SK-N-SH treated with all-trans-retinoic acid at 6 μM for 48 hours (cell line): ENCODE results near the gene TNFRSF21.

Experiments used
- ATAC-seq: fragments of 200-7000 bp; cut with Tn5 transposase; 3 replicates; pipeline ENCODE4 v1.9.1; 2020; ENCODE audit warnings: mild to moderate bottlenecking, moderate library complexity
- ARNTL ChIP-seq: fragments of 450-650 bp; formaldehyde crosslinking; IDR thresholded peaks from 2 replicates; pipeline ENCODE4 v1.5.0; 2020; ENCODE audit warnings: low read depth, mild to moderate bottlenecking, moderate library complexity, borderline replicate concordance
- BACH2 ChIP-seq: fragments of 250-450 bp; sonication (Bioruptor Pico); IDR thresholded peaks from 2 replicates; pipeline ENCODE4 v1.9.0; 2021; ENCODE audit warnings: mild to moderate bottlenecking, borderline replicate concordance
- CSDC2 ChIP-seq: fragments of 250-450 bp; sonication (Bioruptor Pico); IDR thresholded peaks from 2 replicates; pipeline ENCODE4 v1.5.0; 2020; ENCODE audit warnings: mild to moderate bottlenecking, moderate library complexity
- CSRNP3 ChIP-seq: fragments of 250-450 bp; sonication (Bioruptor Pico); IDR thresholded peaks from 2 replicates; pipeline ENCODE4 v1.5.1; 2021; ENCODE audit warnings: mild to moderate bottlenecking, moderate library complexity
- ESRRG ChIP-seq: fragments of 250-450 bp; sonication (Bioruptor Pico); IDR thresholded peaks from 2 replicates; pipeline ENCODE4 v1.6.1; 2021; ENCODE audit warnings: mild to moderate bottlenecking
- GLIS3 ChIP-seq: fragments of 250-450 bp; sonication (Bioruptor Pico); IDR thresholded peaks from 2 replicates; pipeline ENCODE4 v1.5.0; 2020; ENCODE audit warnings: mild to moderate bottlenecking, moderate library complexity
- ISL1 ChIP-seq: fragments of 250-450 bp; sonication (Bioruptor Pico); IDR thresholded peaks from 2 replicates; pipeline ENCODE4 v2.1.2; 2022; ENCODE audit warnings: mild to moderate bottlenecking, moderate library complexity
- OSR1 ChIP-seq: fragments of 250-450 bp; sonication (Bioruptor Pico); IDR thresholded peaks from 2 replicates; pipeline ENCODE4 v1.8.0; 2022; ENCODE audit warnings: moderate library complexity, mild to moderate bottlenecking, inconsistent platforms
- PPARA ChIP-seq: fragments of 250-450 bp; sonication (Bioruptor Pico); IDR thresholded peaks from 2 replicates; pipeline ENCODE4 v1.5.0; 2020; ENCODE audit warnings: mild to moderate bottlenecking, borderline replicate concordance
- RARB ChIP-seq: fragments of 250-450 bp; sonication (Bioruptor Pico); IDR thresholded peaks from 2 replicates; pipeline ENCODE4 v1.8.0; 2021; ENCODE audit warnings: mild to moderate bottlenecking, moderate library complexity
- SNAI2 ChIP-seq: fragments of 250-450 bp; sonication (Bioruptor Pico); IDR thresholded peaks from 2 replicates; pipeline ENCODE4 v1.5.0; 2020; ENCODE audit warnings: mild to moderate bottlenecking, moderate library complexity
- TCF4 ChIP-seq: fragments of 250-450 bp; sonication (Bioruptor Pico); IDR thresholded peaks from 2 replicates; pipeline ENCODE4 v1.8.0; 2021; ENCODE audit warnings: mild to moderate bottlenecking, moderate library complexity, borderline replicate concordance
- TOX ChIP-seq: fragments of 250-450 bp; sonication (Bioruptor Pico); IDR thresholded peaks from 2 replicates; pipeline ENCODE4 v1.8.0; 2021; ENCODE audit warnings: mild to moderate bottlenecking, moderate library complexity, borderline replicate concordance
- ZFP3 ChIP-seq: fragments of 250-450 bp; sonication (Bioruptor Pico); IDR thresholded peaks from 2 replicates; pipeline ENCODE4 v1.5.0; 2020; ENCODE audit warnings: mild to moderate bottlenecking, moderate library complexity
- ZFP30 ChIP-seq: fragments of 450-650 bp; formaldehyde crosslinking; IDR thresholded peaks from 2 replicates; pipeline ENCODE4 v1.5.0; 2022; ENCODE audit warnings: mild to moderate bottlenecking, moderate library complexity
- ZNF565 ChIP-seq: fragments of 450-650 bp; formaldehyde crosslinking; conservative IDR thresholded peaks from 2 replicates; pipeline ENCODE4 v1.5.0; 2020; ENCODE audit warnings: low read depth, mild to moderate bottlenecking, moderate library complexity
- ZNF70 ChIP-seq: fragments of 450-650 bp; formaldehyde crosslinking; IDR thresholded peaks from 2 replicates; pipeline ENCODE4 v1.5.0; 2020; ENCODE audit warnings: mild to moderate bottlenecking, moderate library complexity
- ZNF8 ChIP-seq: fragments of 450-650 bp; formaldehyde crosslinking; IDR thresholded peaks from 2 replicates; pipeline ENCODE4 v1.5.0; 2020; ENCODE audit warnings: mild to moderate bottlenecking, moderate library complexity
- TF ChIP-seq, protein P1 (sequence below): fragments of 250-450 bp; sonication (Bioruptor Pico); IDR thresholded peaks from 2 replicates; pipeline ENCODE4 v1.5.1; 2020; ENCODE audit warnings: low read depth, mild to moderate bottlenecking, moderate library complexity
- TF ChIP-seq, protein P2 (sequence below): fragments of 250-450 bp; sonication (Bioruptor Pico); IDR thresholded peaks from 2 replicates; pipeline ENCODE4 v1.8.0; 2020; ENCODE audit warnings: mild to moderate bottlenecking, moderate library complexity, borderline replicate concordance
- TF ChIP-seq, protein P3 (sequence below): fragments of 250-450 bp; sonication (Bioruptor Pico); IDR thresholded peaks from 2 replicates; pipeline ENCODE4 v1.8.0; 2021; ENCODE audit warnings: low read depth, mild to moderate bottlenecking, moderate library complexity, borderline replicate concordance
- TF ChIP-seq, protein P4 (sequence below): fragments of 250-450 bp; sonication (Bioruptor Pico); IDR thresholded peaks from 2 replicates; pipeline ENCODE4 v1.5.0; 2020; ENCODE audit warnings: mild to moderate bottlenecking, moderate library complexity

Gene TNFRSF21

DNA sequence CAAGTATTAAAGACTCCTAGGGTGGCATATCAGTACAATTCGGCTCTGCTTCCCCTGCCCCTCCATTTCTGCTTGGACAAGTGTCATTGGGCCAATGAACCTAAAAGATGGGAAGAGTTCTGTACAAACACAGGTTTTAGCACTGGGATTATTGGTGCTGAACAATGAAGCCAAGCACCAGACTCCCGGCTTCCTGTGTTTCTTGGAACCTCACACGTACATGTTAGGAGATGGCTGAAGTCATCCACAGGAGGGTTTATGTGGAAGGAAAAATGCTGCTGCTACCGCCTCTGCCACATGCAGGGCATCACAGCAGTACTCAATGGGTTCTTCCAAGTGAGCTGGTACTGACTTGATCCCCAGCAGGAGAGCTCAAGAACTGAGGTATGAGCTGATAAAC is 49.7 kb downstream of the TNFRSF21 start:
- TF ChIP-seq OSR1 (CRISPR knock-in tag) (no peak), CSRNP3 (CRISPR knock-in tag) (no peak), SNAI2 (CRISPR knock-in tag) (no peak), TOX (CRISPR knock-in tag) (no peak), RARB (no peak), CSDC2 (CRISPR knock-in tag) (no peak), ESRRG (CRISPR knock-in tag) (no peak), ZNF8 (CRISPR knock-in tag) (no peak), BACH2 (CRISPR knock-in tag) (no peak), ZNF70 (no peak), ZFP3 (CRISPR knock-in tag) (no peak), ZFP30 (CRISPR knock-in tag) (no peak), GLIS3 (CRISPR knock-in tag) (no peak), TCF4 (no peak), ISL1 (CRISPR knock-in tag) (no peak), PPARA (CRISPR knock-in tag) (no peak)
- TF ChIP-seq, protein P1, sequence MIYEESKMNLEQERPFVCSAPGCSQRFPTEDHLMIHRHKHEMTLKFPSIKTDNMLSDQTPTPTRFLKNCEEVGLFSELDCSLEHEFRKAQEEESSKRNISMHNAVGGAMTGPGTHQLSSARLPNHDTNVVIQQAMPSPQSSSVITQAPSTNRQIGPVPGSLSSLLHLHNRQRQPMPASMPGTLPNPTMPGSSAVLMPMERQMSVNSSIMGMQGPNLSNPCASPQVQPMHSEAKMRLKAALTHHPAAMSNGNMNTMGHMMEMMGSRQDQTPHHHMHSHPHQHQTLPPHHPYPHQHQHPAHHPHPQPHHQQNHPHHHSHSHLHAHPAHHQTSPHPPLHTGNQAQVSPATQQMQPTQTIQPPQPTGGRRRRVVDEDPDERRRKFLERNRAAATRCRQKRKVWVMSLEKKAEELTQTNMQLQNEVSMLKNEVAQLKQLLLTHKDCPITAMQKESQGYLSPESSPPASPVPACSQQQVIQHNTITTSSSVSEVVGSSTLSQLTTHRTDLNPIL (CRISPR knock-in tag), result no peak
- TF ChIP-seq, protein P2, sequence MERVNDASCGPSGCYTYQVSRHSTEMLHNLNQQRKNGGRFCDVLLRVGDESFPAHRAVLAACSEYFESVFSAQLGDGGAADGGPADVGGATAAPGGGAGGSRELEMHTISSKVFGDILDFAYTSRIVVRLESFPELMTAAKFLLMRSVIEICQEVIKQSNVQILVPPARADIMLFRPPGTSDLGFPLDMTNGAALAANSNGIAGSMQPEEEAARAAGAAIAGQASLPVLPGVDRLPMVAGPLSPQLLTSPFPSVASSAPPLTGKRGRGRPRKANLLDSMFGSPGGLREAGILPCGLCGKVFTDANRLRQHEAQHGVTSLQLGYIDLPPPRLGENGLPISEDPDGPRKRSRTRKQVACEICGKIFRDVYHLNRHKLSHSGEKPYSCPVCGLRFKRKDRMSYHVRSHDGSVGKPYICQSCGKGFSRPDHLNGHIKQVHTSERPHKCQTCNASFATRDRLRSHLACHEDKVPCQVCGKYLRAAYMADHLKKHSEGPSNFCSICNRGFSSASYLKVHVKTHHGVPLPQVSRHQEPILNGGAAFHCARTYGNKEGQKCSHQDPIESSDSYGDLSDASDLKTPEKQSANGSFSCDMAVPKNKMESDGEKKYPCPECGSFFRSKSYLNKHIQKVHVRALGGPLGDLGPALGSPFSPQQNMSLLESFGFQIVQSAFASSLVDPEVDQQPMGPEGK, result no peak
- TF ChIP-seq, protein P3, sequence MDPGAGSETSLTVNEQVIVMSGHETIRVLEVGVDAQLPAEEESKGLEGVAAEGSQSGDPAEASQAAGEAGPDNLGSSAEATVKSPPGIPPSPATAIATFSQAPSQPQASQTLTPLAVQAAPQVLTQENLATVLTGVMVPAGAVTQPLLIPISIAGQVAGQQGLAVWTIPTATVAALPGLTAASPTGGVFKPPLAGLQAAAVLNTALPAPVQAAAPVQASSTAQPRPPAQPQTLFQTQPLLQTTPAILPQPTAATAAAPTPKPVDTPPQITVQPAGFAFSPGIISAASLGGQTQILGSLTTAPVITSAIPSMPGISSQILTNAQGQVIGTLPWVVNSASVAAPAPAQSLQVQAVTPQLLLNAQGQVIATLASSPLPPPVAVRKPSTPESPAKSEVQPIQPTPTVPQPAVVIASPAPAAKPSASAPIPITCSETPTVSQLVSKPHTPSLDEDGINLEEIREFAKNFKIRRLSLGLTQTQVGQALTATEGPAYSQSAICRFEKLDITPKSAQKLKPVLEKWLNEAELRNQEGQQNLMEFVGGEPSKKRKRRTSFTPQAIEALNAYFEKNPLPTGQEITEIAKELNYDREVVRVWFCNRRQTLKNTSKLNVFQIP (CRISPR knock-in tag), result no peak
- TF ChIP-seq, all 23 proteins: peak for 0
- ATAC-seq, result no peak

DNA sequence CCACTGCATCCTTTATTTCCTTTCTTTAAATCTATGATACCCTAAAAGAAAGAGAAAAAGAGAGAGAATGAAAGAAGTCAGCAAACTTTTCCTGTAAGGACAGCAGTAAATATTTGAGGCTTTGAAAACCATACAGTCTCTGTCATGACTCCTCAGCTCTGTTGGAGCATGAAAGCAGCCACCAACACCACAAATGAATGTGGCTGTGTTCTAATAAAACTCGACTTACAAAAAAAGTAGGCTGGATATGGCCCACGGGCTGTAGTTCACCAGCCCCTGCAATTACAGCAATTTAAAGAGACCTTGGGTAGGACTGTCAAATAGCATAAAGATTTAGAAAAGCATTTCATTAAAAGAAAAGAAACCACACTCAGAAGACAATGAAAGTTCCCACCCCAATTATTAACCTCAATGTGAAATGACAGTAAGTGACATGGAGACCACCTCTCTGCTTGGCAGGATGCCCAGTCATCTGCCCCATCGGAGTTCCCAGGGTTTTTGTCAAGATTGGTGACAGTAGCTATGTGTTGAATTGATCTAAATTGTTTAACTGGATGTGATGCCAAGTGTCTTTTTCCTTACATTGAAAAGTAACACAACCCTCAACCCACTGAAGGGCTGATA is 50.9 kb downstream of the TNFRSF21 start:
- no peak for ATAC-seq
- TF ChIP-seq, protein P3 (CRISPR knock-in tag), result no peak
- no peak for TF ChIP-seq ARNTL (CRISPR knock-in tag)
- TF ChIP-seq CSDC2 (CRISPR knock-in tag), result no peak
- TF ChIP-seq SNAI2 (CRISPR knock-in tag), result no peak
- TF ChIP-seq, protein P2, result no peak
- TF ChIP-seq TCF4, result no peak
- TF ChIP-seq ZFP3 (CRISPR knock-in tag), result no peak
- TF ChIP-seq, protein P4, sequence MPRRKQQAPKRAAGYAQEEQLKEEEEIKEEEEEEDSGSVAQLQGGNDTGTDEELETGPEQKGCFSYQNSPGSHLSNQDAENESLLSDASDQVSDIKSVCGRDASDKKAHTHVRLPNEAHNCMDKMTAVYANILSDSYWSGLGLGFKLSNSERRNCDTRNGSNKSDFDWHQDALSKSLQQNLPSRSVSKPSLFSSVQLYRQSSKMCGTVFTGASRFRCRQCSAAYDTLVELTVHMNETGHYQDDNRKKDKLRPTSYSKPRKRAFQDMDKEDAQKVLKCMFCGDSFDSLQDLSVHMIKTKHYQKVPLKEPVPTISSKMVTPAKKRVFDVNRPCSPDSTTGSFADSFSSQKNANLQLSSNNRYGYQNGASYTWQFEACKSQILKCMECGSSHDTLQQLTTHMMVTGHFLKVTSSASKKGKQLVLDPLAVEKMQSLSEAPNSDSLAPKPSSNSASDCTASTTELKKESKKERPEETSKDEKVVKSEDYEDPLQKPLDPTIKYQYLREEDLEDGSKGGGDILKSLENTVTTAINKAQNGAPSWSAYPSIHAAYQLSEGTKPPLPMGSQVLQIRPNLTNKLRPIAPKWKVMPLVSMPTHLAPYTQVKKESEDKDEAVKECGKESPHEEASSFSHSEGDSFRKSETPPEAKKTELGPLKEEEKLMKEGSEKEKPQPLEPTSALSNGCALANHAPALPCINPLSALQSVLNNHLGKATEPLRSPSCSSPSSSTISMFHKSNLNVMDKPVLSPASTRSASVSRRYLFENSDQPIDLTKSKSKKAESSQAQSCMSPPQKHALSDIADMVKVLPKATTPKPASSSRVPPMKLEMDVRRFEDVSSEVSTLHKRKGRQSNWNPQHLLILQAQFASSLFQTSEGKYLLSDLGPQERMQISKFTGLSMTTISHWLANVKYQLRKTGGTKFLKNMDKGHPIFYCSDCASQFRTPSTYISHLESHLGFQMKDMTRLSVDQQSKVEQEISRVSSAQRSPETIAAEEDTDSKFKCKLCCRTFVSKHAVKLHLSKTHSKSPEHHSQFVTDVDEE (CRISPR knock-in tag), result no peak
- no peak for TF ChIP-seq ZNF70
- no peak for TF ChIP-seq RARB
- TF ChIP-seq TOX (CRISPR knock-in tag), result no peak
- no peak for TF ChIP-seq ZNF565 (CRISPR knock-in tag)
- TF ChIP-seq ZNF8 (CRISPR knock-in tag), result no peak
- TF ChIP-seq PPARA (CRISPR knock-in tag), result no peak
